Measurements from ENCODE around the gene RBM8A.

RBM8A gene

DNA sequence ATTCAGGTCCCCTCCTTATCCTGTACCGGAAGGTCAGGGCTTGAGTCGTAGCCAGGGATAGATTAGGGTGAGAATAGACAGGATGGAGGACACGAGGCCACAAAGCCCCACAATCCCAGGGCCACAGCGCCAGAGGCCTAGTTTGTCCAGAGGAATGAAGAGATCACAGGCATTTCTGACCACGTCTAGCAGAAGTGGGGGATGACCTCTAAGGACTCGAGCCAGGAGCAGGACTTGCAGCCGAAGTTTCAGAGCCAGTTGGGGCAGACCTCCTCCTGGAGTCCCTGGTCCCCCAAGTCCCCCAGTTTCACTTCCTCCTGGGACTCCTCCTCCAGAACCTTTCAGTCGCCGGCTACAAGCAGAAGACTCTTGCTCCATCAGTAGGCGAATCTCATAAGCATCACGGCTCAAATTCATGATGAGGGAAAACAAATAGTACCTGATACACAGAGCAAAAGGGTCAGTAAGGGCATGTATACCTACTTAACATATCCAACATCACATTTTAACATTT lies 15.1 kb downstream of the RBM8A start:
- DNase-seq = no peak

- DNase-seq = no peak
Observed at GRCh38 chr1:145908653-145909052, 18.6 kb downstream of the RBM8A start.

- no peak for DNase-seq
Observed at GRCh38 chr1:145906954-145907753, 20.1 kb downstream of the RBM8A start.

GRCh38 chr1:145901312-145902021 lies 25.8 kb downstream of the RBM8A start:
- no peak for DNase-seq

- DNase-seq = no peak
Observed at GRCh38 chr1:145898756-145899155, 28.5 kb downstream of the RBM8A start.

DNA sequence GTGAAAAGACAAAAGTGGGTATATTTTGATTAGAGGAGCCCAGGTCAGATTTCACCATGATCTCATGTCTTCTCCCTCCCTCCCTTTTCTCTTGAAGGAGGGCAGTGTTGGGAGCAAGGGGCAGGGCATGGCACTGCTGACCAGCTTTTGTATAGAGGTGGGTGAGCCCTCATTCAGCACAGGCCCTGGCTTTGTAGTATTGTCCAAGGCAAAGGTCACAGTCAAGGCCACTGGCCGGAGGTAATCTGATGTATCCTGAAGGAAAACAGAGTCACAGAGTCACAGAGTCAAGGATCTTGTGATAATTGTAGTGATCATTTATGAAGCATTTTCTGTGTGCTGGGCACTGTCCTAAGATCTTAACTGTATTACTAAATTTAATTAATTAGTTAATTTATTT lies 29.3 kb downstream of the RBM8A start:
- DNase-seq = no peak

DNA sequence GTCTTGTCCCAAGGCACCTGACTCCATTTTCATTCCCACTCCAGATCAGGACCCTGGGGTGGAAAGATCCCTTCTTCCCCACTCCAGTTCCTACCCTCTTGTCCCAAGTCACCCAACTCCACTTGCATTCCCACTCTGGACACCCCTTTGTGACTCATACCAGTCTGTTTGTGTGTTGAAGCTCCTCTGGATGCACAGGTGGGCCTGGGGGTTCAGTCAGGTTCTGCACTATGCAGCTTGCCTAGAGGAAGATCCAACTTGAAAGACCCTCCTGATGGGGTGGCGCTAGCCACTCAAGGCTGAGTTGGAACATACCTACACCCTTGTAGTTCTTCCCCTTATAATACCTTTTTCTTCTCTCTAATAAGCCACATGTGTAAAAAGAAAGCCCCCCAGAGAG lies 31.8 kb downstream of the RBM8A start:
- DNase-seq = no peak

DNA sequence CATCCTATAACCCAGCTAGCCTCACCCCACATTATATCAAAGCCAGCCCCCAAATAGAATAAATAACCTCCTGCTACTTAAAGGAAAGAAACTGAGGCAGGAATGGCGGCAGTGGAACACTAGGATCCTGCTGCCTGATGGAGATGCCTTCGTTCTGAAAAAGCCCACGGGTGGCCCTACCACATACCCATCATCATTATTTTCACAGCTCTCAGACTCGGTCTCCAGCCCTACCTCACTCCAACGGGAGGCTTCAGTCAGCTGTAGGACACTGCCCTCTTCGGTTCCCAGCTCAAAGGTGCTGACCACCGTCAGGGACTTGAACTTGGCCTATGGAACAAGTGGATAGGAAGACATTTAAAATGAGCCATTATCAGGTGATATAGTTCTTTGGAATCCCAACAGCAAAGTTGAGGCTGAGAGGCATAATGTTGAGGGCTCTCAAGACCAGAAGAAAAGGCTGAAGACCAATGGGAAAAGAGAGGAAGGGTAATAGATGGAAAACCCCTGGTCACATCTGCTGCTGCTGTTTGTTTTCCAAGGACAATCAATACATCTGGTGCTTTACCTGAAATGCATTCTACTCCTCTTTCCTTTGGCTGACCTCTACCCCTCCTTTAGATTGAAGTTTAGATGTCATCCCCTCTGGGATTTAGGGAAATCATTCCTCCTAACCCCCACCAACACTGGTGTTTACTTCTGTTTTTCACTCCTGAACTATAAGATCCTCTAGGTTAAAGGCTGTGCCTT lies 33.8 kb downstream of the RBM8A start:
- DNase-seq = no peak

DNA sequence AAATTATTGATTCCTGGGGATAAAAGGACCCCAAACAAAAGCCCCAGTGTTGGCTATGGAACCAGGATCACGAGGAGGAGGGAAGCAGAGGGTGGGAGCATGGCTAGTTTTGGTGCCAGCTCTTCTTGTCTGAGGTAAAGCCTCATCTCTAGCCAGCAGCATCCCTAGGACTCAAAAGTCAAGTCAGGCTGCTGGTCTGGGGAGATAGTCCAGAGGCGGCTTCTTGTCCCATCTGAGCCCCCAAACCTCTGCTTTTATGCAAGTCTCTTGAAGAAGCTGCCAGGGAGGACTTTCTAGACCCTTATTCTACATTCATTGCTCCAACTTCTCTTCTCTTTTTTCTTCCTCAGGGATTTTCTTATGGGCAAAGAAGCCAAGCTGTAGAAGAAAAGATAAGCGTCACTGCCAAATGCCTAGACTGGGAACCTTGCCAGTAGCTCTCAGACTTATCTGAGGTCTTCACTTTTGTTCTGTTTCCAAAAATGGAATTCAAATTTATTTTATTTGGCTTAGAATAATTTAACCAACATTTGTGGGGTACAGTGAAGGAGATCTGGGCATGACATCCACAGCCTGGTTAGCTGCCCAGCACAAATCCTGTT lies 34.7 kb downstream of the RBM8A start:
- DNase-seq = no peak

- DNase-seq = peak; percentile 59
Observed at GRCh38 chr1:145891587-145892485, 35.4 kb downstream of the RBM8A start.

GRCh38 chr1:145891143-145891542 lies 36.1 kb downstream of the RBM8A start:
- DNase-seq = no peak

GRCh38 chr1:145889722-145890121 lies 37.6 kb downstream of the RBM8A start:
- no peak for DNase-seq

- no peak for DNase-seq
Observed at GRCh38 chr1:145887631-145888030, 39.7 kb downstream of the RBM8A start.

DNA sequence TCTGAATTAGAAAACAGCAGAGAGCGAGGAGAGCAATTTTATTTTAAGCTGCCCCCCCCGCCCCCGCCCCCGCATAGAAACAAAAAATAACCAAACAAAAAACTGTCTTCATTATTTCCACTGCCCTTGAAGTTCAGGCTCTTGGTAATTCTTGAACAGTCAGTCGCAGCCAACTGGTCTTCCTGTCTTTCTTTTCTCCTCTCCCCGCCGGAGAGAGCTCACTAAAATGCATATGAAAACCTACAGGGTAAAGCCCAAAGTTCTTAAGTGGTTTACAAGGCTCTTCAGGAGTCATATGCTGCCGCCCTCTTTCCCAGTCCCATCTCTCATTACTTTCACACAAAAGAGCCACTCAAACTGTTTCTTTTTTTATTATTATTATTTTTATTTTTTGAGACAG lies 40.5 kb downstream of the RBM8A start:
- no peak for DNase-seq

DNA sequence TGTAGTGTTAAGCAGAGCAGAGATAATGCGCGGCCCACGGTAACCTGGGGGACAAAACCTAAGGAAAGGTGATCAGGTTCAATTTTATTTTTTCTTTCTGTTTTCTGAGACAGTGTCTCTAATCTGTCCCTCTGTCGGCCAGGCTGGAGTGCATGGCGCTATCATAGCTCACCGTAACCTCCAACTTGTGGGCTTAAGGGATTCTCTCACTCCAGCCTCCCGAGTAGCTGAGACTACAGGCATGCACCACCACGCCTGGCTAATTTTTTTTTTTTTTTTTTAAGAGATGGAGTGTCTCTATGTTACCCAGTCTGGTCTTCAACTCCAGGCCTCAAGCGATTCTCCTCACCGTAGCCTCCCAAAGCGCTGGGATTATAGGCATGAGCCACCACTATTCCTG lies 40.9 kb downstream of the RBM8A start:
- DNase-seq = no peak

GRCh38 chr1:145885738-145886287 lies 41.5 kb downstream of the RBM8A start, which contains the start of gene ANKRD35:
ANKRD35 (minus strand) TSS chr1:145885866; CDS start chr1:145885758, 108 bp downstream.
- DNase-seq = peak; percentile 89

- DNase-seq = no peak
Observed at GRCh38 chr1:145884675-145885074, 42.6 kb downstream of the RBM8A start.

DNA sequence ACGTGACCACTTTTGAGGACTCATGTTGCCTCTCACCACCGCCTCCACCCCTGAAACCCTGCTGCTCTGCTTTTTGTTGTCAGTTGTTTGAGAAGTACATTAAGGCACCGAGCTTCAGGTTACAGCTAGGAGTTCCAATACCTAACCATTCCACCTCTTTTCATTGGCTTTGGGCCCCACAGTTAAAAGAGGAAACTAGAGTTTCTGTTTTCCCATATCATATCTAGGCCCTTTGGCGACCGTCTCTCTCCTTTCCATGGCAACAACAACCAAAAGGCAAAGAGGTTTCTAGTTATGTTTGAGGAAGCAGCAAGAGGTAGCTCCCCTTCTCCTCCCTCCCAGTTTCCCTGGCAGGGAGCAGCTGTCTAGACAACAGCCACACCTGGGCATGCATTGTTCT lies 47.5 kb downstream of the RBM8A start:
- DNase-seq = no peak

DNA sequence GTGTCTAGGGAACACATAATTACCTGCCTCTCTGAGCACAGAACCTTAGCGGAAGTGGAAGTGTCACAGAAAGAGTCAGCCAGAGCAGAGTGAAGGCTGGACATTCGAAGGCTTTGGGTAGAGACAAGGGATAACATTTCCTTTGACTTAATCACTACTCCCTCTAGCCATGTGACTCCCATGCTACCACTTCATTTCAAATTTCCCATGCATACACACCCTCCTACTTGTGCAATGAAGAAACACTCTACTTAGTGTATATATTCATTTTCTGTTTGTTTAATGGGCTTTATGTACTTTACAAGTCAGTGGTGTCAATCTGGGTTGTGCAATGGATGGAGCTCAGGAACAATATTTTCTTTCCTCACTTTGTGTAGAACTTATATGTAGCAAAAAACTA lies 48.6 kb downstream of the RBM8A start:
- DNase-seq = no peak

DNA sequence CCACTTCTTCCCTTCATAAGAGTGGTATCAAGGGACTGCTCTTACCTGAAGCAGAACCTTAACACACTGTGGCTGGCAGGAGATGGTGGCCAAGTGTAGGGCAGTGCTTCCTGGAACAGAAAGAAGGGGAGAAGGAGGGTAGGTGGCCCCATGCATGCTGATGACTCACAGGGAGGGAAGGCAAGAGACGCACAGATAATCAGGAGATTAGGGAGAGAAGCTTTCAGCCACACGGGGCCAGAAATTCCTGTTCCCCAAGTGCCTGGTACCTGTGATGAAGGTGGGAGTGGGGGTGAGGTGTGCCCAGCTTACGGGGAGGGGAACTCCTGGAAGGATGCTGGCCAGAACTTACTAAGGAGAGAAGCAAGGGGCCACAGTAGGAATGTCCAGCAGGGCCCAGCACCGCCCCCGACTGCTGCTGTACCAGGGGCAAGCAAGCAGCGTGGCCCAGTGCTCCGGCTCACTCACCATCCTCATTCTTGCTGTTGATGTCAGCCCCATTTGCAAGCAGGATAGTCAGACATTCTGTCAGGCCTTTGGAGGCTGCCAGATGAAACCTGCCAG lies 49.3 kb downstream of the RBM8A start:
- no peak for DNase-seq

DNA sequence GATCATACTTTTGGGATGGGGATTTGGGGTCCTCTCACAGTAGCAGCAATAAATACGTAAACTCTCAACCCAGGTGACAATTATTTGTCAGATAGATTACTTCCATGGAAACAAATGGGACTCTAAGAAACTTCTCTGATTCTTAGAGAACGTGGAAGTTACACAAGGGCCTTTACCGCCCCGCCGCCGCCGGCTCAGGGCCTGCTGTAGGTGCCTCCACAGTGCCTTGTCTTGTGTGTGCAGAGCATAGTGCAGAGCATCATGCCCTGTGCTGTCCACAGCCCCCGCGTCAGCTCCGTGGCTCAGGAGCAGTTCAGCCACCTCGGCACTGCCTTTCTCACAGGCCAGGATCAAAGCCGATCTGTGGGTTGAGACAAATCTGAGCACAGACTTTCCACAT lies 52.6 kb downstream of the RBM8A start:
- no peak for DNase-seq

Measured in stimulated activated CD4-positive, alpha-beta T cell treated with anti-CD3 and anti-CD28 coated beads, Interleukin-4, amount 100 ng/mL, for 24 hours (primary cell).